Brain microvascular endothelial cell (primary cell): ENCODE results near the gene PTDSS2.

ENCODE experiments used
- DNase-seq: peaks from one replicate; pipeline ENCODE4 v3.0.0-alpha.2; 2020
- H3K27ac ChIP-seq: fragments of 250-450 bp; sonication (Bioruptor Pico); 2 replicates; pipeline ENCODE4 v1.5.1; 2020; ENCODE audit warnings: mild to moderate bottlenecking, moderate library complexity
- H3K27me3 ChIP-seq: fragments of 250-450 bp; sonication (Bioruptor Pico); replicated peaks from 2 replicates; pipeline ENCODE4 v1.5.1; 2020; ENCODE audit warnings: mild to moderate bottlenecking
- H3K36me3 ChIP-seq: fragments of 250-450 bp; sonication (Bioruptor Pico); replicated peaks from 2 replicates; pipeline ENCODE4 v1.5.1; 2020; ENCODE audit warnings: mild to moderate bottlenecking
- H3K4me3 ChIP-seq: 2 replicates; pipeline ENCODE4 v1.5.1; 2011; ENCODE audit warnings: low read depth, mild to moderate bottlenecking, control low read depth, low read length, moderate library complexity
- in situ Hi-C: cut with HindIII; loops from 2 replicates; pipeline ENCODE4 v1.10.0; 2017; ENCODE audit warnings: low sequenced_read_pairs, low pct_ligation_motif_present
- TF ChIP-seq, protein P1 (sequence below): IDR thresholded peaks from 2 replicates; pipeline ENCODE4 v1.5.1; 2011; ENCODE audit warnings: low read depth, mild to moderate bottlenecking, moderate library complexity, low read length, control low read depth, inconsistent platforms; ENCODE audit errors: missing control alignments

The PTDSS2 gene

DNA sequence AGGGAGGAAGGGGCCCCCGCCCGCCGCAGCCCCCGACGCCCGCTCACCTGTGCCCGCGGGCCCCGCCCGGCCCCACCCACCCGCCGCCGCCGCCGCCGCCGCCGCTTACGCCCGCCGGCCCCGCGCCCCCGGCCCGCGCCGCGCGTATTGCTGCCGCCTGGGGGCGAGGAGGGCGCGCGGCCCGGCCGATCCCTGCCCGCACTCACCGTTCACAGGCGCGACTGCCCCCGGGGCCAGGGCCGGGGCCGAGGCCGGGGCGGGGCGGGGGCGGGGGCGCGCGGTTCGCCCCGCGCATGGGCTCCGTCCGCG lies 85.1 kb downstream of the PTDSS2 start:
- DNase-seq: no peak
- H3K27me3 ChIP-seq: no peaks in the 10 kb centered on the region
- TF ChIP-seq, protein P1, sequence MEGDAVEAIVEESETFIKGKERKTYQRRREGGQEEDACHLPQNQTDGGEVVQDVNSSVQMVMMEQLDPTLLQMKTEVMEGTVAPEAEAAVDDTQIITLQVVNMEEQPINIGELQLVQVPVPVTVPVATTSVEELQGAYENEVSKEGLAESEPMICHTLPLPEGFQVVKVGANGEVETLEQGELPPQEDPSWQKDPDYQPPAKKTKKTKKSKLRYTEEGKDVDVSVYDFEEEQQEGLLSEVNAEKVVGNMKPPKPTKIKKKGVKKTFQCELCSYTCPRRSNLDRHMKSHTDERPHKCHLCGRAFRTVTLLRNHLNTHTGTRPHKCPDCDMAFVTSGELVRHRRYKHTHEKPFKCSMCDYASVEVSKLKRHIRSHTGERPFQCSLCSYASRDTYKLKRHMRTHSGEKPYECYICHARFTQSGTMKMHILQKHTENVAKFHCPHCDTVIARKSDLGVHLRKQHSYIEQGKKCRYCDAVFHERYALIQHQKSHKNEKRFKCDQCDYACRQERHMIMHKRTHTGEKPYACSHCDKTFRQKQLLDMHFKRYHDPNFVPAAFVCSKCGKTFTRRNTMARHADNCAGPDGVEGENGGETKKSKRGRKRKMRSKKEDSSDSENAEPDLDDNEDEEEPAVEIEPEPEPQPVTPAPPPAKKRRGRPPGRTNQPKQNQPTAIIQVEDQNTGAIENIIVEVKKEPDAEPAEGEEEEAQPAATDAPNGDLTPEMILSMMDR: no peak
- in situ Hi-C loops: no loop called here
- H3K4me3 ChIP-seq: peak overlapping the region; percentile 73
- no peak overlapping the region for H3K27ac ChIP-seq
- H3K36me3 ChIP-seq: peaks cover 23% of the 10 kb centered on the region

DNA sequence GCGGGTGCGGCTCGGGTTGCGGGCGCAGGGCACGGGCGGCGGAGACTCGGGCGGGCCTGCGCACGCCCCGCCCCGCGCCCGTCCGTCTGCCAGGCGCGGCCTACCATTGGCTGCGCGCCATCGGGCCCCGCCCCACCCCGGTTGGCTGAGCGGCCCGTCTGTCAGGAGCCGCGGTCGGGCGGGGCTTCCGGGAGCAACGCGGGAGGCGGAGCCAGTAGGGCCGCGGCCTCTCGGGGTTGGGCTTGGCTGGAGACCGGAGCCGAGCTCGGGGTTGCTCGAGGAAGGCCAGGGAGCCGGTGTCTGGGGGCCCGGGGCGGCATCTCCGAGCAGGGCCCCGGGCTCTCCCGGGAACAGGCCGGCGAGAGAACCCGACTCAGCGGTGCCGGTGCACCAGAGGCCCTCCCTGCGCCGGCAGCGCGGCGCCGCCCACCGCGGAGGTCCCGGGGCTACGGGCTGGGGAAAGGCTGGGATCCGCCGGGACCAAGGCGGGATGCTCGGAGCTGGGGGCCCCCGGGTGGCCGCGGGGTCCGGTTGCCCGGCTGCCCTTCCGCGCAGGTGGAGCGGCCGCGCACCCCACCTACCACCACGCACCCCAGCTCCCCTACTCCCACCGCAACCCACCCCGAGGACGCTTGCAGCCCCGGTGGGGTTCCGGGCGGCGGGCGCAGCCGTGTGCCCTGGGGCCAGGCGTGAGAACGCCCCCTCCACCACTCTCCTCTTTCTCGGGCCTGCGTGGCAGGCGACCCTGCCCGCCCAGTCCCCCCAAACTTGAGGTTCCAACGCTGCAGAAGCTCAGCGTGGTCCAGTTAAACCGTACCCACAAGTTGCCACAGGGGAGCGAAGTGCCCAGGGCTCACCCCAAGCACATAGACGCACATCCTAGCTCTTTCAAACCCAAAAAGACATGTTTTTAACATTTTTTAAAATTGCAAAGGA lies 85.7 kb downstream of the PTDSS2 start, which contains the start of gene HRAS:
Gene HRAS, minus strand, starts transcription at position 58 of the 936 bp plus-strand sequence.
- Histone ChIP-seq H3K36me3 (peaks cover 23% of the 10 kb centered on the region), H3K27ac (peak within 1 kb of the TSS; percentile 48), H3K27me3 (no peaks in the 10 kb centered on the region), H3K4me3 (peak within 1 kb of the TSS; percentile 73)
- TF ChIP-seq, protein P1: no peak
- DNase-seq: peak; percentile 78
- in situ Hi-C loops: no loop called here

DNA sequence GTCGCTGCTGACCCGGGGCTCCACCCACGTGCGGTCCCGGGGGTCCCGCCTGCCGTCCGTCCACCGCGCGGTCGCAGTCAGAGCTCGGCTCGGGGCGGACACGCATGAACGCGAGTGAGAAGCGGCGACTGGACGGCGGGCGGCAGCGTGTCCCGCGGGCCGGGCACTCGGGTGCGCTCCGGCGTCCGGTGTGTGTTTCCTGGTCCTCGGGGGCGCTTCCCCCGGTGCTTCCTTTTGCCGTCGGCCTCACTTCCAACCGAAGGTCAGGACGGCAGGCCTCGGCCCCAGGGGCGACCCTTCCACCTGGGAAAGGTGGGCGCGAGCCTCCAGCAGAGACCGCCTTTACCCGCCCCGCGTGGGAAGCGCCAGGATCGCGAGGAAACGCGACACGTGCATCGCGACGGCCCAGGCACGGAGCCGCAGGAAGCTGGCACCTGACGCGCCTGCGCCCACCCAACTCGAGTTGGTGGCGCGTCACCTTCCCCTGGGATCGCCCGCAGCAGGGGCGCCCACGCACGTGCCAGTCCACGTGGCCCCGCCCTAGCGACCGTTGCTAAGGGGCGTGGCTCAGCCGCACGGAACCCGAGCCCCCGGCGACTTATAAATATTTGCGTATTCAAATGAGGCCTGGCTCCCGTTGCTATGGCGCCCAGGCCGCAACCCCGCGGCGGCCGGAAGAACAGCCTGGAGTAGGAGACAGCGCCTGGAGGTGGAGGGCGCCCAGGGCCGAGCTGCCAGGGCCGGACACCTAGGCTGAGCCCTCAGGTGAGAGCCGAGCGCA lies 87.0 kb downstream of the PTDSS2 start, which contains the start of gene LRRC56:
Gene LRRC56, plus strand, starts transcription at position 687 of the 781 bp plus-strand sequence. CDS start 3,158 bp downstream, outside the sequence.
- peak; percentile 79 for DNase-seq
- Histone ChIP-seq H3K4me3 (peak within 1 kb of the TSS; percentile 40), H3K27ac (no peak within 1 kb of the TSS), H3K27me3 (no peaks in the 10 kb centered on the region), H3K36me3 (peaks cover 18% of the 10 kb centered on the region)
- TF ChIP-seq, protein P1: no peak
- in situ Hi-C loops: no loop called here

DNA sequence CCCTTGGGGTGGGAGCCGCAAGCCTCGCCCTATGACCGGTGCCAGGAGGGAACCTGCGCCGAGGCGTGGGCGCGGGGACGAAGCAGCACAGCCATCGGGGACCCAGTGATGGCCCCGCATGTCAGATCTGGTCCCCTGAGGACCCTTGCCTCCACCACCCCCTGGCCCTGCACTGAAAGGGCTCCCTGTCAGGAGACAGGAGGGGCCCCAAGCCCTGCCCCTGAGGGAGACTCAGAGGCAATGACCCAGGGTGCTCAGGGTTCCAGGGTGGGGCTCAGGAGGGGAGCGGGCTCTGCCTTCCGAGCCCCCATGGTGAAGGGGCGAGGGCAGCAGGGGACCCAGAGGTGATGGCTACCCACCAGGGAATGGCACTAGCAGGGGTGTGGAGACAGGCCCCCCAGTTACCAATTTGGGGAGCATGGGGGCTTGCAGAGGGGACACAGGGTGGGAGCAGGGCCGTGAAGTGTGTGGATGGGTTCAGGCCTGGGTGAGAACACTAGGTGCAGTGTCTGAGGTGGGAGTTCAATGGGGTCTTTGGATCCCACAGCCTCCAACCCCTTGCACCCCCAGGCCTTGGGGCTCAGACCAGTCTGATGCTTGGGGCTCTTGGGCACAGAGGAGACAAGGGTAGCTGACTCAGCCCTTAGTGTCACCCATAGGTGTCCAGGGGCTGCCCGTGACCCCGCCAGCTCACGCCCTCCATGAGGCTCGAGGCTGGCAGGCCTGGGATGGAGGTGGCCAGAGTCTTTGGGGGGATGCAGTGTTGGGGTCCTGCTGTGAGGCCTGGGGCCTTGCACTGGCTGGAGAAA lies 87.7 kb downstream of the PTDSS2 start:
- Histone ChIP-seq H3K27me3 (no peaks in the 10 kb centered on the region), H3K27ac (no peak overlapping the region), H3K36me3 (peaks cover 10% of the 10 kb centered on the region), H3K4me3 (peak overlapping the region; percentile 40)
- in situ Hi-C loops: no loop called here
- no peak for DNase-seq
- TF ChIP-seq, protein P1: no peak

DNA sequence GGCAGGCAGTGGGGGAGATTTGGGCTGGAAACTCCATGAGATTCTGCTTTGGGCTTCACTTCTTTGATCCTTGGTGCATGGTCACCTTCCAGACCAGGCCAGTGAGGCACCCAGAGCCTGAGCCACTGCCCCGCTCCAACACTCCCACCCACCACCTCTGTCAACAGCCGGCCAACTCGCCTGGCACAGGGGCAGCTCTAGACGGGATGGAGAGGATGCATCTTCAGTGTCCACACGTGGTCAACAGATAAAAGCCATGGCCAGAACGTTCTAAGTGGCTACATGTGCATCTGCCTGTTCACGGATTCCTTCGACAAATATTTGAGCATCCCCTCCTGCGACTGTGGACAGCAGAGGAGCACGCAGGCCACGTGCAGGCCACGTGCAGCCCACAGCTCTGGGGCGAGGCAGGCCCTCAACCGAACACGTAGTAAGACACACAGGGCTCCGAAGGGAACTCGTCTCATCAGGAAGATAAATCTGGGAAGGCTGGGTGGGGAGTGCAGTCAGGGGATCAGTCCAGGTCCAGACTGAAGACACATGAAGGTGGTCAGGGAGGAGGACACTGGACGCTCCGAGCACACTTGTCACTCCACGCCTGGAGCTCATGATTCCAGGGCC lies 88.5 kb downstream of the PTDSS2 start:
- H3K27me3 ChIP-seq: no peaks in the 10 kb centered on the region
- H3K27ac ChIP-seq: no peak overlapping the region
- H3K4me3 ChIP-seq: no peak overlapping the region
- in situ Hi-C loops: no loop called here
- TF ChIP-seq, protein P1: no peak
- no peak for DNase-seq
- peaks cover 3% of the 10 kb centered on the region for H3K36me3 ChIP-seq
